Activated T-helper 1 cell treated with anti-CD3 and anti-CD28 coated beads, Interleukin-12 subunit alpha, Interleukin-12 subunit beta, Interleukin-2, Interleukin-4 antibody, amounts not matched to agents 30 ng/mL and 10 ng/mL and 1 ng/mL, durations not matched to agents 14 hours and 24 hours and 36 hours (primary cell): ENCODE measurements around the gene ANHX. TPM values are rescaled to one million over a fixed set of nuclear protein-coding genes. Genes with fewer than 3 reads are reported as not detected.
"Not testable (repeated sequence)": the region's sequence is repeated elsewhere in the genome, so short reads cannot be mapped to it uniquely, and the experiment has no call there.

Source experiments
- DNase-seq: peaks from one replicate; pipeline ENCODE4 v3.0.0; 2021; ENCODE audit warnings: low spot score
- H3K27ac Mint-ChIP-seq: one replicate; pipeline ENCODE4 v1.8.0; 2021; ENCODE audit warnings: mild to moderate bottlenecking, mixed read lengths
- H3K27me3 Mint-ChIP-seq: one replicate; pipeline ENCODE4 v1.8.0; 2022; ENCODE audit warnings: mild to moderate bottlenecking, moderate library complexity, mixed read lengths; ENCODE audit not compliant: insufficient read depth
- H3K36me3 Mint-ChIP-seq: one replicate; pipeline ENCODE4 v1.8.0; 2021; ENCODE audit warnings: low read depth, mixed read lengths
- H3K4me1 Mint-ChIP-seq: one replicate; pipeline ENCODE4 v1.8.0; 2021; ENCODE audit warnings: low read depth, mixed read lengths
- H3K4me3 Mint-ChIP-seq: one replicate; pipeline ENCODE4 v1.8.0; 2021; ENCODE audit warnings: mild to moderate bottlenecking, moderate library complexity, mixed read lengths
- H3K9me3 Mint-ChIP-seq: one replicate; pipeline ENCODE4 v1.8.0; 2021; ENCODE audit warnings: mixed read lengths
- intact Hi-C: fragments of 100-400 bp; cut with micrococcal nuclease; formaldehyde crosslinking; loops from one replicate; pipeline ENCODE4 v1.15.1; 2024
- total RNA-seq: library from RNA; stranded (reverse); gene quantifications from 2 replicates; pipeline ENCODE4 v1.2.3, GENCODE V29; 2022

The ANHX gene
- total RNA-seq = not detected in 2 replicates

- Mint-ChIP-seq H3K36me3 (no peaks in the 10 kb centered on the region), H3K4me3 (no peak within 1 kb of the TSS), H3K27me3 (no peaks in the 10 kb centered on the region), H3K27ac (no peak within 1 kb of the TSS), H3K4me1 (no peaks in the 10 kb centered on the region), H3K9me3 (peaks cover 52% of the 10 kb centered on the region)
- intact Hi-C loops = no loop called here
- DNase-seq = no peak
These were observed at the start of gene ANHX for GRCh38 chr12:133235401-133236112. Gene ANHX (minus strand): TSS chr12:133235877. CDS start chr12:133234356, 1,521 bp downstream.

DNA sequence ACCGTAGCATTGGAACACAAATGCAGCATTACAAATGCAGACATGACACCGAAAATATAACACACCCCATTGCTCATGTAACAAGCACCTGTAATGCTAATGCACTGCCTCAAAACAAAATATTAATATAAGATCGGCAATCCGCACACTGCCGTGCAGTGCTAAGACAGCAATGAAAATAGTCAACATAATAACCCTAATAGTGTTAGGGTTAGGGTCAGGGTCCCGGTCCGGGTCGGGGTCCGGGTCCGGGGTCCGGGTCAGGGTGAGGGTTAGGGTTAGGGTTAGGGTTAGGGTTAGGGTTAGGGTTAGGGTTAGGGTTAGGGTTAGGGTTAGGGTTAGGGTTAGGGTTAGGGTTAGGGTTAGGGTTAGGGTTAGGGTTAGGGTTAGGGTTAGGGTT is 29.0 kb upstream of the ANHX start:
- H3K9me3 Mint-ChIP-seq, H3K4me1 Mint-ChIP-seq, H3K4me3 Mint-ChIP-seq, H3K36me3 Mint-ChIP-seq, H3K27me3 Mint-ChIP-seq, intact Hi-C loops, H3K27ac Mint-ChIP-seq, DNase-seq: not testable (repeated sequence)

GRCh38 chr12:133264173-133264572 is 28.5 kb upstream of the ANHX start:
- Mint-ChIP-seq H3K9me3 (peaks cover 4% of the 10 kb centered on the region), H3K36me3 (no peaks in the 10 kb centered on the region), H3K4me1 (no peaks in the 10 kb centered on the region), H3K4me3 (no peak overlapping the region), H3K27me3 (no peaks in the 10 kb centered on the region), H3K27ac (no peak overlapping the region)
- intact Hi-C loops = no loop called here
- no peak for DNase-seq

GRCh38 chr12:133256321-133256720 is 20.6 kb upstream of the ANHX start:
- Mint-ChIP-seq H3K4me1 (no peaks in the 10 kb centered on the region), H3K9me3 (peaks cover 35% of the 10 kb centered on the region), H3K27ac (no peak overlapping the region), H3K36me3 (no peaks in the 10 kb centered on the region), H3K4me3 (no peak overlapping the region), H3K27me3 (no peaks in the 10 kb centered on the region)
- intact Hi-C loops = no loop called here
- no peak for DNase-seq

GRCh38 chr12:133255833-133256232 is 20.2 kb upstream of the ANHX start:
- H3K4me3 Mint-ChIP-seq, H3K27me3 Mint-ChIP-seq, H3K36me3 Mint-ChIP-seq, H3K27ac Mint-ChIP-seq, H3K4me1 Mint-ChIP-seq, intact Hi-C loops, DNase-seq: not testable (repeated sequence)
- peaks cover 39% of the 10 kb centered on the region for H3K9me3 Mint-ChIP-seq

GRCh38 chr12:133251732-133252131 is 16.1 kb upstream of the ANHX start:
- intact Hi-C loops = no loop called here
- peaks cover 1% of the 10 kb centered on the region for H3K36me3 Mint-ChIP-seq
- no peak overlapping the region for H3K27ac Mint-ChIP-seq
- peaks cover 58% of the 10 kb centered on the region for H3K9me3 Mint-ChIP-seq
- H3K4me3 Mint-ChIP-seq = no peak overlapping the region
- no peaks in the 10 kb centered on the region for H3K4me1 Mint-ChIP-seq
- peaks cover 2% of the 10 kb centered on the region for H3K27me3 Mint-ChIP-seq
- no peak for DNase-seq

GRCh38 chr12:133236556-133236955 is 879 bp upstream of the ANHX start:
- Mint-ChIP-seq H3K27ac (no peak overlapping the region), H3K4me3 (no peak overlapping the region), H3K27me3 (no peaks in the 10 kb centered on the region)

GRCh38 chr12:133236144-133236543 is 467 bp upstream of the ANHX start:
- H3K27ac Mint-ChIP-seq = no peak overlapping the region

More at GRCh38 chr12:133236556-133236955, 879 bp upstream of the ANHX start:
- intact Hi-C loops = no loop called here
- Mint-ChIP-seq H3K36me3 (no peaks in the 10 kb centered on the region), H3K4me1 (no peaks in the 10 kb centered on the region), H3K9me3 (peaks cover 57% of the 10 kb centered on the region)
- no peak for DNase-seq

GRCh38 chr12:133234971-133235370 is 706 bp downstream of the ANHX start:
- peaks cover 52% of the 10 kb centered on the region for H3K9me3 Mint-ChIP-seq
- H3K4me3 Mint-ChIP-seq = no peak overlapping the region
- no peaks in the 10 kb centered on the region for H3K4me1 Mint-ChIP-seq
- no peak overlapping the region for H3K27ac Mint-ChIP-seq
- no peak for DNase-seq
- no peaks in the 10 kb centered on the region for H3K27me3 Mint-ChIP-seq
- no peaks in the 10 kb centered on the region for H3K36me3 Mint-ChIP-seq
- intact Hi-C loops = no loop called here

More at GRCh38 chr12:133236144-133236543, 467 bp upstream of the ANHX start:
- H3K36me3 Mint-ChIP-seq = no peaks in the 10 kb centered on the region
- intact Hi-C loops = no loop called here
- DNase-seq = no peak
- no peak overlapping the region for H3K4me3 Mint-ChIP-seq
- peaks cover 56% of the 10 kb centered on the region for H3K9me3 Mint-ChIP-seq
- H3K27me3 Mint-ChIP-seq = no peaks in the 10 kb centered on the region
- no peaks in the 10 kb centered on the region for H3K4me1 Mint-ChIP-seq

DNA sequence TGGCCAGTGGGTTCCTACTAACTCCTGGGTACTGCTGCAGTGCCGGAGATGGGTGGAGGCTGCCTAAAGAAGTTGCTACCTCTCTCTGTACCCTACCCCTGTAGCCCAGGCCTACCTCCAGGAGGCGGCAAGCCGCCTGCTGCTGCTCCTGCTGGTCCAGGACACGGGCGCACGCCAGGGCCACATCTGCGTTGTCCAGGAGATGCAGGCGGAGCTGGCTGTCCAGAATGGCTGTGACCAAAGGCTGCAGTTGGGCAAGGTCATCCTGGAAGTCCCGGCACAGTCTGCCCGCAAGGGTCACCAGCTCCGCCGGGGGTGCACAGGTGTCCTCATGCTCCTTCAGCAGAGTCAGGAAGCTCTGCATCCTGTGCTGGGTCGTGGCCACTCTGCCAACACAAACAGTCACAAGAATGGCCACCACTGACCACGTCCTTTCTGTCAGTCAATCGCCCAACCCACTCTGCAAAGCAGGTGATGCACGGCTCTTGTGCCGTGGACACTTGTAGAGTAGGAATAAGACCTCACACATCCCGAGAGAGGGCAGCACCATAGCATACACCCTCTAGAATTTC is 1.6 kb downstream of the ANHX start:
- intact Hi-C loops = no loop called here
- H3K27me3 Mint-ChIP-seq = no peaks in the 10 kb centered on the region
- H3K4me3 Mint-ChIP-seq = no peak overlapping the region
- H3K36me3 Mint-ChIP-seq = no peaks in the 10 kb centered on the region
- no peak overlapping the region for H3K27ac Mint-ChIP-seq
- no peaks in the 10 kb centered on the region for H3K4me1 Mint-ChIP-seq
- no peak for DNase-seq
- peaks cover 52% of the 10 kb centered on the region for H3K9me3 Mint-ChIP-seq

DNA sequence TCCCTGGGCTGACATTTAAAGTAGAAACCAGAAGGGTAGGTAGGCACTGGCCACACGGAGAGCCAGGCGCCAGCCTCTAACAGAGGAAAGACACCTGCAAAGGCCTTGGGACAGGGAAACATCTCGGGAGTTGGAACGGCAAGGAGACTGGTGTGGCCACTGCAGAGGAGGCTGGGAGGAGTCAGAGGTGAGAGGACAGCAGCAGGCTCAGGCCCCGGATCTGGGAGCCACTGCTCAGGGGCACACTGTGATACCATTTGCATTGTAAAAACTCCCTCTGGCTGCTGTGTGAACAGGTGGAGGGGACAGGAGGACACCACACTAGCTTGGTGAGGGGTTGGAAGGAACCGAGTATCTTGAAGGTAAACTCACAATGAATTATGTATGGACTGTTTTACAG is 2.7 kb downstream of the ANHX start:
- H3K4me3 Mint-ChIP-seq = no peak overlapping the region
- no peak overlapping the region for H3K27ac Mint-ChIP-seq
- intact Hi-C loops = no loop called here
- DNase-seq = no peak
- no peaks in the 10 kb centered on the region for H3K4me1 Mint-ChIP-seq
- H3K36me3 Mint-ChIP-seq = no peaks in the 10 kb centered on the region
- H3K9me3 Mint-ChIP-seq = peaks cover 58% of the 10 kb centered on the region
- H3K27me3 Mint-ChIP-seq = no peaks in the 10 kb centered on the region

- no peak overlapping the region for H3K27ac Mint-ChIP-seq
These were observed 4.7 kb downstream of the ANHX start for GRCh38 chr12:133231001-133231400.

DNA sequence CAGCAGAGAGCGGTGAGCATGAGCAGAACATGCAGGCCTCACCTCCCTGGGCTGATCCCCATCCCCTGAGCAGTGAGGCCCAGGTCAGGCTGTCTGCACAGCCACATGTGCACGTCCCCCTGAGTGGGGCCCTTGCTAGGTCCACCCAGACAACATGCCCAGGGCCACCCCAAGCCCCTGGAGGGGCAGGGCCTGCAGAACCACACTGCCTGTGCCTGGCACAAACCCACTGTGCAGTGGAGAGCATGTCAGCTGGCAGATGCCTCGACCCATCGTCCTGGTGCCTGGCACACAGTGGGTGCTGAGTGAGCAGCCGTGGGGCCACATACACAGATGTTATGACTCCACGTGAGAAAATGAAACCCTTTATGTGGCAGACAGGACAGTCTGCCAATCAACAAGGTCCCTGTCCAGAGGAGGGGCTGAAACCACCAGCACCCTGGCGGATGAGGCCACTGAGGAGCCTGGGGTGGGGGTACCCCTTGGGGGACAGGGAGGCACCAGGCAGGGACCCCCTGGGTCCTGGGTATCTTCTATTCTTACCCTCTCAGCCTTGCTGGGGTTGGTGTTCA is 8.3 kb downstream of the ANHX start:
- no peak for DNase-seq
- H3K4me1 Mint-ChIP-seq = no peaks in the 10 kb centered on the region
- H3K27me3 Mint-ChIP-seq = no peaks in the 10 kb centered on the region
- no peaks in the 10 kb centered on the region for H3K36me3 Mint-ChIP-seq
- intact Hi-C loops = no loop called here
- H3K9me3 Mint-ChIP-seq = peaks cover 56% of the 10 kb centered on the region
- no peak overlapping the region for H3K27ac Mint-ChIP-seq
- no peak overlapping the region for H3K4me3 Mint-ChIP-seq

More at GRCh38 chr12:133231001-133231400, 4.7 kb downstream of the ANHX start:
- Mint-ChIP-seq H3K4me1 (no peaks in the 10 kb centered on the region), H3K27me3 (no peaks in the 10 kb centered on the region), H3K9me3 (peaks cover 54% of the 10 kb centered on the region), H3K36me3 (no peaks in the 10 kb centered on the region), H3K4me3 (no peak overlapping the region)
- intact Hi-C loops = no loop called here
- no peak for DNase-seq
